Vagina (tissue), 2 donors: ENCODE data around the gene GPR155.

Source experiments
- POLR2A ChIP-seq, 2 donors: fragments of 450-650 bp; IDR thresholded peaks; one replicate each; pipeline ENCODE4 v1.6.1; 2017; ENCODE audit warnings: antibody characterized with exemption in 2 of 2, mild to moderate bottlenecking in 2 of 2, moderate library complexity in 2 of 2
- POLR2AphosphoS5 ChIP-seq, 2 donors: sonication (generic); formaldehyde crosslinking; IDR thresholded peaks; one replicate each; pipeline ENCODE4 v1.9.0; 2017; ENCODE audit warnings: antibody characterized with exemption in 2 of 2, mild to moderate bottlenecking in 2 of 2, low read depth in 1 of 2; ENCODE audit not compliant: insufficient read depth in 1 of 2
- TF ChIP-seq, protein P1 (sequence below), 3 experiments: fragments of 450-650 bp in 2 of 3; fragments of 200-600 bp in 1 of 3; sonication (generic) in 1 of 3; IDR thresholded peaks; one replicate each; pipeline ENCODE4 v1.5.1; 2017 to 2019; ENCODE audit warnings: antibody characterized with exemption in 3 of 3, mild to moderate bottlenecking in 2 of 3, moderate library complexity in 2 of 3

DNA sequence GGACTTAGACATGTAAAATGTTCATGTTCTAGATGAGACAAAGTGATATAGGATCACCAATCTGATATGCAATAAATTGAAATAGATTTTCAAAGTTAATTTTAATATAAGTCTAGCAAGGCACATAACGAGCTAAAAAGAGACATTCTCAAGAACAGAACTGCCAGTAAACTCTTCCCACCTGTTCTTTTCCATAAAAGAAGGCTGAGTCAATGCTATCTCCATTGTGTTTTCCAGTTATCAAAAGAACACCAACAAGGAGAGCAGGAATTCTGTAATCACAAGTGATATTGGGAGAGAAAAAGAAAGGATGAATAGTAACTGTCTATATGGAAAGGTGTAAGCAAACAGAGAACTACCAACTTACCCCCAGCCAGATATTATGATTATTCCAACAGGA, 25.6 kb downstream of the GPR155 start:
- TF ChIP-seq, protein P1, sequence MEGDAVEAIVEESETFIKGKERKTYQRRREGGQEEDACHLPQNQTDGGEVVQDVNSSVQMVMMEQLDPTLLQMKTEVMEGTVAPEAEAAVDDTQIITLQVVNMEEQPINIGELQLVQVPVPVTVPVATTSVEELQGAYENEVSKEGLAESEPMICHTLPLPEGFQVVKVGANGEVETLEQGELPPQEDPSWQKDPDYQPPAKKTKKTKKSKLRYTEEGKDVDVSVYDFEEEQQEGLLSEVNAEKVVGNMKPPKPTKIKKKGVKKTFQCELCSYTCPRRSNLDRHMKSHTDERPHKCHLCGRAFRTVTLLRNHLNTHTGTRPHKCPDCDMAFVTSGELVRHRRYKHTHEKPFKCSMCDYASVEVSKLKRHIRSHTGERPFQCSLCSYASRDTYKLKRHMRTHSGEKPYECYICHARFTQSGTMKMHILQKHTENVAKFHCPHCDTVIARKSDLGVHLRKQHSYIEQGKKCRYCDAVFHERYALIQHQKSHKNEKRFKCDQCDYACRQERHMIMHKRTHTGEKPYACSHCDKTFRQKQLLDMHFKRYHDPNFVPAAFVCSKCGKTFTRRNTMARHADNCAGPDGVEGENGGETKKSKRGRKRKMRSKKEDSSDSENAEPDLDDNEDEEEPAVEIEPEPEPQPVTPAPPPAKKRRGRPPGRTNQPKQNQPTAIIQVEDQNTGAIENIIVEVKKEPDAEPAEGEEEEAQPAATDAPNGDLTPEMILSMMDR (IDR thresholded peaks at IDR 0.05) = no peak
- TF ChIP-seq POLR2A (IDR thresholded peaks at IDR 0.05) (no peak), POLR2AphosphoS5 (IDR thresholded peaks at IDR 0.05; ENCODE audit: insufficient read depth in 1 of 2, low read depth in 1 of 2) (no peak)
